ENCODE results near the gene SEMA6A.

SEMA6A gene

DNA sequence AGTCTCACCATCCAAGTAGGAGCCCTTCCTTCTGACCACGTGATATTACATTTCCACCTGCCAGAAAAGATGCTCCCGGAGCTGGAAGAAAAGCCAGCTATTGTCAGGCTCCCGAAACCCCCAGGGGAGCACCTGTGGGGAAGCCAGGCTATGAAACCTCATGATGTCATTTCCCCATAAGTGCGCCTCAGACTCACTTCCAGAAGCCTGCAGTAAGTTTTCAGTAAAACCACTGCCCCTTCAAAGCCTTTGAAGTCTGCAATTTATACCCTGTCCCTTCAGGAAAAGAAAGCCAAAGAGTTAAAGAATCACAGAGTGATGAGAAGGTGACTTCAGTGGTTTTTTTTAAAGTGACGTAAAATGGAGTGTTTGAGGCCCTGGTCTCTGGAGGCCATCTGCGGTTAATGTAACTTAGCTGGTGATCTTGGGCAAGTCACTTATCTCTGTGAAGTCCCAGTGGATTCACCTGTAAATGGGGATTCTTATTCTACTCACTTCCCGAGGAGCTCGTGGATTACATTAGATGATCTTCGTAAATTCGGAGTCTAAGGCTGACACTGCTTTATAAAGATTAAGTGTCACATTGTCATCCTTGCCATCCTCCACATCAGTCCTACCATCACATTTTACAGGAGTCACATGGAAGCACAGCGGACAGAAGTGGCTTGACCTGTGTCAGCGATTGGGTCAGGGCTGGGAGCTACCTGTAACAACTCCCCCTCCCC is 2.6 kb upstream of the SEMA6A start:
- no peak for DNase-seq (ENCODE audit: low read depth in 2 of 2)

- no peak for DNase-seq (ENCODE audit: low read depth in 2 of 2)
Measured at GRCh38 chr5:116576053-116576713, 1.6 kb upstream of the SEMA6A start.

DNA sequence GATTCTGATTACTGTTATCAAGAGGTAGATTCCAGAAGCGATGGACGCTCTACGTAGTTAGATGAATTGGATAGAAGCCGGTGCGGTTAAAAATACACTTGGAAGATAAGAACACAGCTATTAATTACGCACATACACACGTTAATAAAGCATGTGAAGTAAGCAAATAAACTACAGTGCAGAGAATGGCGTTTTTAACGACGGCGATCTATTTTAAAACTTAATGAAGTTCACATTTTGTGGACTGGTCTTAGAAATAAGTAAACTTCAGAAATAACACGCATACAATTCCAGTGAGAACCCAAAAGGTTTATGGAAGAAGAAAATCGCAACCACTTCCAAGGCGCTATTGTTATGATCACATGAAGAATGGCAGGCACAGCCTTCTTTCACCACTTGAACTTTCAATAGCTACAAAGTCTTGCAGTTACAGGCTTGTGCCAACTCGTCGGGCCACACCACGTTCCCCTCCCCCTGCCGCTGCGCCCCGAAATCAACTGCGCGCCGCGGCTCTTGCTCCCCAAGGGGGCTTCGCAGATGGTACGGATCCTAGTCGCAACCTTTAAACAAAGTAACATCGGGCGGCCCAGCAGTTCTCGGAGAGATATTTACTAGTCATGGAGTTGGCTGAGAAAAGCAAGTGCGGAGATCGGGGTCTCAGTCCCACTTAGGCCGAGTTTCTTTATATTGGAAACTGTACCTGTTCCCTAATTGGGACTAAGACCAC is 866 bp upstream of the SEMA6A start:
- no peak for DNase-seq (ENCODE audit: low read depth in 2 of 2)

- DNase-seq (ENCODE audit: low read depth in 2 of 2): no peak
Measured at GRCh38 chr5:116573702-116574366, 789 bp downstream of the SEMA6A start.

DNA sequence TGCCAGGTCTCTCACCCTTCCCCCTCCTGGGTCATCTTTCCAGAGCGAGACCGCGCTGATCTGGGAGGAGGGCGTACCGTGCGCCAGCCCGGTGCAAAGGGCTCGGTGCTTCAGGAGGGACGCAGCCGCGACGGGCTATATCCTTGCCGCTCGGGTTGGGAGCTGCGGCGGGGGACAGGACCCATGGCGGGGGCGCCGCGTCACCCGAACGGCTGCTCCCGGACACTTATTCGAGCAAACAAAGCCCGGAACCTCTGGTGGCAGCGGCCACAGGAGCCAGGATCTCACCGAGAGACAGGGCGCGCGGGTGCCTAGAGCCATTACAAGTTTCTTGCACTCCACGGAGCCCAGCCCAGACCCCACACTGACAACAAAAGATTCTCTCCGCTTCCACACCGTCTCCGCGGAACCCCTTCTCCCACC is 1.3 kb downstream of the SEMA6A start:
- no peak for DNase-seq (ENCODE audit: low read depth in 2 of 2)

GRCh38 chr5:116572350-116573278 is 2.0 kb downstream of the SEMA6A start:
- DNase-seq (ENCODE audit: low read depth in 2 of 2): no peak

- no peak for DNase-seq (ENCODE audit: low read depth in 2 of 2)
Measured at GRCh38 chr5:116571568-116572349, 2.9 kb downstream of the SEMA6A start.

- no peak for DNase-seq (ENCODE audit: low read depth in 2 of 2)
Measured at GRCh38 chr5:116569999-116570398, 4.6 kb downstream of the SEMA6A start.

DNA sequence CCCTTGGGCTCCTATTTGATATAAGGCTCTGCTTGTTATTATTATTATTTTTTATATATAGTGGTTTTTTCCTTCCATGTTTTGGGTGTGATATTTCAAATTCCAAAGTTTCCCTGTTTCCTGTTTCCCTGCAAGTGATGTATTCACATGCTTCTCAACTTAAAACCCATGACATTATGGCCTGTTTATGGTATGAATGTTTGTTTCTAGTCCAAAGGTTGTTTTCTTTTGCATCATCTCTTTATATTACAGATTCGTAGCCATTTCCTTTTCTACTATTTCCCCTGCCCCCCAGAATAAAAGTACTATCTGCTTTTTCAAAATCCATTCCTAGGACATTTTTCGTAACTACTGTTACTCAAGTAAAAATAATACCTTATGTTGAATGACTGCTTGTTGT is 7.5 kb downstream of the SEMA6A start:
- DNase-seq (ENCODE audit: low read depth in 2 of 2): no peak

GRCh38 chr5:116566251-116566650 is 8.4 kb downstream of the SEMA6A start:
- no peak for DNase-seq (ENCODE audit: low read depth in 2 of 2)

GRCh38 chr5:116564756-116565490 is 9.7 kb downstream of the SEMA6A start:
- DNase-seq (ENCODE audit: low read depth in 2 of 2): no peak

- no peak for DNase-seq (ENCODE audit: low read depth in 2 of 2)
Measured at GRCh38 chr5:116564312-116564711, 10.3 kb downstream of the SEMA6A start.

GRCh38 chr5:116563736-116564308 is 10.8 kb downstream of the SEMA6A start:
- no peak for DNase-seq (ENCODE audit: low read depth in 2 of 2)

GRCh38 chr5:116562669-116563068 is 12.0 kb downstream of the SEMA6A start:
- DNase-seq (ENCODE audit: low read depth in 2 of 2): no peak

DNA sequence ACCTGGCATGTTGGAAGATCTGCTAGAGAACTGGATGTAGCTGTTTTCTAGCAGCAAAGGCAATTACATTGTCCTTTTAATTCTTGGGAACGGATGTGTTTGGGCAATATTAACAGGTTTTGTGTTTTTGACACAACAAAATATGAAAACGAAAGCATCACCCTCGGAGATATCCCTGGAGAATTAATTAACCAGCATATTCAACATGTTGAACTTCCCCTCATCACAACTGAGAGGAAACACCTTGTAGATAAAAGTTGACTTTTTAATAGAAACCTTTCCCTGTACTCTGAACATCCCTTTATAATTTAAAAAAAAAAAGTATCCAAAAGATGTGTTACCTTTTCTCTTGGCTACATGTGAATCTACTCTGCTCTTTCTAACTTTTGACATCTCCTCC is 13.0 kb downstream of the SEMA6A start:
- no peak for DNase-seq (ENCODE audit: low read depth in 2 of 2)

- no peak for DNase-seq (ENCODE audit: low read depth in 2 of 2)
Measured at GRCh38 chr5:116559673-116560164, 14.9 kb downstream of the SEMA6A start.

- DNase-seq (ENCODE audit: low read depth in 2 of 2): no peak
Measured at GRCh38 chr5:116559239-116559638, 15.4 kb downstream of the SEMA6A start.

- DNase-seq (ENCODE audit: low read depth in 2 of 2): no peak
Measured at GRCh38 chr5:116557669-116558271, 16.9 kb downstream of the SEMA6A start.

- DNase-seq (ENCODE audit: low read depth in 2 of 2): no peak
Measured at GRCh38 chr5:116554764-116555163, 19.9 kb downstream of the SEMA6A start.

All from stimulated activated CD8-positive, alpha-beta memory T cell treated with anti-CD3 and anti-CD28 coated beads, Interleukin-2, amount 100 ng/mL, for 1 hour (primary cell).